Measurements from ENCODE around the gene EDEM3.
A peak's percentile ranks its signal among the peaks of the same experiment; 100 is the strongest.
"Not testable (repeated sequence)": the region's sequence is repeated elsewhere in the genome, so short reads cannot be mapped to it uniquely, and the experiment has no call there.

EDEM3 gene

DNA sequence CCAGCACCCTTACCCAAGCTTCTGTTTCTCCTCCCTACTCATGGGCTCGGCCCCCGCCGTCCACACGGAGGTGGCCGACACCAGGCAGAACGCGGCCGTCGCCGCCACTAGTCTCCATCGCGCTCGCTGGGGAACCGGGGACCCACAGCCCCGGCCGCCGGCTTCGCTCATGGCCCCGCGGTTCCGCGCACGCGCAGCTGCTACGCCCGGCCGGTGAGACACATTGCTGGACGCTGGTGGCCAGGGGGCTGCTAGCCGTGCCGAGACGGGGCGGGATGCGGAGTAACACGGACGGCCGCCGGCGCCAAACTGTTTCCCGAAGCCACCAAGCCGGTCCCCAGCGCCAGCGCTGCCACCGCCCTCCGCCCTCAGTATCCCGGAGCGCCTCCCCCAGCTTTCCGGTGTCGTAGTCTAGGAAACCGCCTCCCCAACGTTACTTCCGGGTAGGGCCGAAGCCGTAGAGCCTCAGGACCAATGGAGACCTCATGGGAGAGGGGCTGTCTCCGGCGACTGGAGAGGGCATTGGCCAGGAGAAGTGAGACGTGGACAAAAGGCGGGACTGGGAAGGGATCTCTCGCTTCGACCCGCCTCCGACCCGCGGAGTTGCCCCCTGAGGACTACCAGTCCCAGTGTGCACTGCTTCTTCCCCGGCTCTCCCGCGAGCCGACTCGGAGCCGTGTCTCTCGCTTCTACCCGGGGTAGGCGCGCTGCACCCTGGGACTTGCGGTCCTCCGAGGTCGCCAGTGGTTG, at the start of gene EDEM3:
Gene EDEM3, minus strand, starts transcription at position 383 of the 750 bp plus-strand sequence. Its CDS starts 212 bp downstream, at position 171.
- DNase-seq (ENCODE audit: low read depth), result peak; percentile 100

- no peak for DNase-seq (ENCODE audit: low read depth)
Observed at GRCh38 chr1:184804220-184804619, 49.6 kb upstream of the EDEM3 start.

GRCh38 chr1:184803180-184803492, 48.5 kb upstream of the EDEM3 start:
- peak; percentile 41 for DNase-seq (ENCODE audit: low read depth)

GRCh38 chr1:184802354-184803179, 47.9 kb upstream of the EDEM3 start:
- no peak for DNase-seq (ENCODE audit: low read depth)

- peak; percentile 82 for DNase-seq (ENCODE audit: low read depth)
Observed at GRCh38 chr1:184801503-184801902, 46.8 kb upstream of the EDEM3 start.

- DNase-seq (ENCODE audit: low read depth), result no peak
Observed at GRCh38 chr1:184800876-184801275, 46.2 kb upstream of the EDEM3 start.

GRCh38 chr1:184793967-184794366, 39.3 kb upstream of the EDEM3 start:
- DNase-seq (ENCODE audit: low read depth), result no peak

DNA sequence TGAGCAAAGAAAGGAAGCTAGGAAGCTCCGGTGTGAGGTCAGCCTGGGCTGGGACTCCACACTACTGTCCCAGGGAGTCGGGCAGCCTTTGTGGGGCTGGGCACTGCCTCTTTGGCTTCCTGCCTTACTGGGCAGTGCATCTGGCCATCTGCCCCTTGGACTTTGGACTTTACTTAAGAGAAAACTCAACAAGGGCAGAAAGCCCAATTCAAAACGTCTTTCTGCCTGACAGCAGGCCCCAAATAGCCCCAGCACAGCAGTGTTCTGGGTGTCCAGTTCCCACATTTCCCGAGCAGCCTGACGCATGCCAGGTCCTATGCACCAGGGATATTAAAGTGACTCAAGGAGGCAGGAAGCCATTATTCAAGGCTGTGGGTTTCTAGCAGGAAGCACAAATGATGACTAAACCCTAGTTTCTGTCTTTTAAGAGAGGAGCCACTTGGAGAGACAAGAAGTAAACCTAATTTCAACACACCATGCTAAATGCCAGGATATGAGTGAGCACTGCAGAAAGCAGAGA, 37.9 kb upstream of the EDEM3 start:
- peak; percentile 99 for DNase-seq (ENCODE audit: low read depth)

GRCh38 chr1:184791550-184791900, 36.9 kb upstream of the EDEM3 start:
- DNase-seq (ENCODE audit: low read depth), result peak; percentile 78

- DNase-seq (ENCODE audit: low read depth), result no peak
Observed at GRCh38 chr1:184790642-184791549, 36.2 kb upstream of the EDEM3 start.

DNA sequence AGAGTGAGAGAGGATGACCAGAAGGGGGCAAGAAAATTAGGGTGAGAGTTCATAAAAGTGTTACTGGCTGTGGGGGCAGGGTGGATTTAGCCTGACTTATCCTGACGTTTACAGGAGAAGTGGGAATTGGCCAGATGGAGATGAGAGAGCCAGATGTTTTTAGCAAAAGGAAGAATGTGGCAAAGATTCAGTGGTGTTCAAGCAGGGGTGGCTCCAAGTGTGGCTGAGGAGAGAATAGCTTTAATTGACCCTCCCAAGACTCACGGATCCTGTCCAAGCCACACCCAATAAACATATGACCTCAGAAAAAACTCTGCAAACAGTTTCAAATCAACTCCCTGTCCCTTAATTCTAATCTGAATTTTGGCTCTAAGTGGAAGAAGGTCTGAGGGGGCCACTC, 35.2 kb upstream of the EDEM3 start:
- DNase-seq (ENCODE audit: low read depth), result no peak

- no peak for DNase-seq (ENCODE audit: low read depth)
Observed at GRCh38 chr1:184788970-184789369, 34.3 kb upstream of the EDEM3 start.

DNA sequence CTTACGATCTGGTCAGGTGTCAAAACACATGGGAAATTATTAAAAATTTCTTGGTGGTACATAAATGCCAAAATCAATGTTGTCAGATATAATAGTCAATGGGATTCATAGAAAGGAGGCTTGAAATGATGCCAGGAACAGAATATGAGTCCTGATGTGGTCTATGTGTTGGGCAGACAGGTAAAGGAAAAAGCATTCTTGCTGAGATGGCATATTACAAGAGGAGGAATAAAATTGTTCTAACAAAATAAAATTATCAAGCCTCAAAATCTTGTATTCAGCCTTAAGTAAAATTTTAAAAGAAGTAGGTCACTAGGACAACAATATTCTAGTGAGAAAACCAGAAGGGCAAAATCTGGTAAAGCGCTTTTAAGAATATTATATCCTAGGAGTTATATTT, 30.9 kb upstream of the EDEM3 start:
- DNase-seq (ENCODE audit: low read depth), result no peak

GRCh38 chr1:184783723-184784122, 29.1 kb upstream of the EDEM3 start:
- DNase-seq (ENCODE audit: low read depth), result not testable (repeated sequence)

DNA sequence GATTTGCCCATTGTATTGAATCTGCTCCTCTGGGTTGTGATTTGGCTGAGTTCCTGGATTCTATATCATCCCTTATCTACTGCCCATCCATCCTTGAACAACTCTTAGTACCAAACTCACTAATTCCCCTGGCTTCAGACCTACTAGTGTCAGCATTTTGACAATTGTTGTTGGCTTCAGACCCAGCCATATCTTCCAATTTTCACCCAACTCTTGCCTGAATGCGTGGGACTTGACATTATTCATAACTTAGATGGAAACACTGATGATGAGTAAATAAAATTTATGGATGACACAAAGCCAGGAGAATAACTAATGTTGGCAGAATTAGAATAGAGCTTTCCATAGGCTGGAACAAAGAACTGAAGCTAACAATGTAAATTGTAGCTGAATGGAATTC, 27.3 kb upstream of the EDEM3 start:
- DNase-seq (ENCODE audit: low read depth), result no peak

DNA sequence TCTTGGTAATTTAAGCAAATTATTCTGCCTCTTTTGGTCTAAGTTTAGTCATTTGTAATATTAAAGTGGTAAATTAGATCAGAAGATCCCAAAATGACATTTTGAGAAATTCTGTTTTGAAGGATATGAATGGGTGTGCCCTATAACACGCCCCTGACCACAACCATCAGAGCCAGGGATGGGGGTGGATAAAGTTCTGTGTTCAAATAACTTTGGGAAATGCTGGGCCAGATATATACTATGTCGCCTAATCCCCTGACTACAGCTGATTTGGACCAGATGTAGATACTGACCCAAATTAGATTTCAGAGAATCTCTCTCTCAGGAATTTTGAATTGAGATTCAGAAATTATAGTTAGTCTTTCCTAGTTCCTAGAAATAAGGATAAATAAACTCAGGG, 21.2 kb upstream of the EDEM3 start:
- DNase-seq (ENCODE audit: low read depth), result no peak

DNA sequence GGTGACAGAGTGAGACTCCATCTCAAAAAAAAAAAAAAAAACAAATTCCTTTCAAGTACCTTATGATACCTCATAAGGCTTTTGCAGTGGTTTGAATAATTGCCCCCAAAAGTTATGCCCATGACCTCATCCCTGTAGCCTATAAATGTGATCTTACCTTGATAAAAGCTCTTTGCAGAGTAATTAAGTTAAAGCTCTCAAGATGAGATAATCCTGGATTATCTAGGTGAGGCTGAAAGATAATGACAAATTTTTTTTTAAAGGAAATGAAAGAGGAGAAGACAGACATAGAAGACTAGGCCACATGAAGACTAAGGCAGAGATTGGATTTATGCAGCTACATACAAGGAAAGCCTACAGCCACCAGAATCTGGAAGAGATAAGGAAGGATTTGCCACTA, 20.7 kb upstream of the EDEM3 start:
- no peak for DNase-seq (ENCODE audit: low read depth)

GRCh38 chr1:184773762-184774320, 19.2 kb upstream of the EDEM3 start:
- DNase-seq (ENCODE audit: low read depth), result no peak

DNA sequence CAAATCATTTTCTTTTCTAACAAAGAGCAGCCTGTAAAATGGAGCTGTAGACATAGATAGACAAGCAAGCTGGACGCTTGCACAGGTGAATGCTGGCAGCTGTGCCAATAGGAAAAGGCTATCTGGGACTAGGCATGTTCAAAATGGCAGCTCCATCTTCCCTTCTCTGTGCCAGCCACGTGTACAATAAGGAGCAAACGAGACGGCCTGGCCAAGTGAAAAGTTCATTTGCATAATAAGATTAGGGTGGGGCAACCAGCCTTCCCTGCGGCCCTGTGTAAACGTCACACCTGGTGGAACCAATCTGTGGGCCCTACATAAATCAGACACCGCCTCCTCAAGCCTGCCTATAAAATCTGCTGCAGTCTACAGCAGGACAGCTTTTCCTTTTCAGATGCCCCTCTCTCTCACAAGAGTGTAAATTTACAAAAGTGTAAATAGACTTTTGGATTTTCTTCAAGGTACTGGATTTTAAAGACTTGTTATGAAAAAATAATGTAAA, 16.6 kb upstream of the EDEM3 start:
- no peak for DNase-seq (ENCODE audit: low read depth)

DNA sequence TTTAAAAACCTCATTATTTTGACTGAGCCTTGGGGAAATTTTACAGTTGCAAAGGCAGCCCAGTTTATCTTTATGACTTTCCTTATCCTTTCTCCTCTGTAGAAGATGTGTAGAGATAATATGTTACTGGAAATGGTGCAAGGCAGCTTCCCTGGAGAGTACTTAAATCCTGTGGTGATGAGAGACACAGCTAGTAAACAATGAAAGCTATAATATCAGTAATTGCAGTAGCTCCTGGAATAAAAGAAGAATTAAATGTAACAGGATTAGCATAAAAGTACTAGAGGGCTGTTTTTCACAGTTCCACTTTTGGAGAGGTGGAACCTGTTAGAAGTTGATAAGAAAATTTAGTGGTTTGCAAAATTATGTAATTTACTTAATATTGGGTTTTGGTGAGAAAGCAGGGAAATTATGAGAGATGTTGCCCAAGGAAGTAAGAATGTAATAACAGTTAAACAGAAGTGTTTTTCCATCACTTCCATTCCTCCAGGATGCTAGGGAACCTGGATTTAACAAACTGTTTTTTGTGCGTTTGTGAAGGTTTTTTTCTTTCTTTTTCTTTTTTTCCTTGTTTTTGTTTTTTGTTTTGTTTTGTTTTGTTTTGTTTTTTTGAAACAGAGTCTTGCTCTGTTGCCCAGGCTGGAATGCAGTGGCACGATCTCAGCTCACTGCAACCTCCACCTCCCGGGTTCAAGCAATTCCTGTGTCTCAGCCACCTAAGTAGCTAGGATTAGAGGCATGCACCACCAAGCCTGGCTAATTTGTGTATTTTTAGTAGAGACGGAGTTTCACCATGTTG, 15.7 kb upstream of the EDEM3 start:
- DNase-seq (ENCODE audit: low read depth), result no peak

- no peak for DNase-seq (ENCODE audit: low read depth)
Observed at GRCh38 chr1:184769241-184769640, 14.6 kb upstream of the EDEM3 start.

Measured in EH (cell line).